Effector memory CD4-positive, alpha-beta T cell (primary cell): Measurements from ENCODE around the gene SPART.
A peak's percentile ranks its signal among the peaks of the same experiment; 100 is the strongest.

Source experiments
- DNase-seq, 3 donors: peaks; one replicate each; pipeline ENCODE4 v3.0.0-alpha.2; 2020
- H3K27ac ChIP-seq: 2 replicates; pipeline ENCODE4 v1.7.0; 2013; ENCODE audit warnings: mild to moderate bottlenecking, low read length, moderate library complexity; ENCODE audit not compliant: insufficient read depth, poor library complexity, severe bottlenecking
- H3K27me3 ChIP-seq: replicated peaks from 2 replicates; pipeline ENCODE4 v1.7.0; 2013; ENCODE audit warnings: mild to moderate bottlenecking, low read length; ENCODE audit not compliant: insufficient read depth, control insufficient read depth, poor library complexity, severe bottlenecking
- H3K36me3 ChIP-seq: 2 replicates; pipeline ENCODE4 v1.7.0; 2013; ENCODE audit warnings: mild to moderate bottlenecking, low read length, moderate library complexity; ENCODE audit not compliant: control insufficient read depth, insufficient read depth
- H3K4me1 ChIP-seq: 2 replicates; pipeline ENCODE4 v1.7.0; 2013; ENCODE audit warnings: low read length, mild to moderate bottlenecking; ENCODE audit not compliant: control insufficient read depth, insufficient read depth, poor library complexity, severe bottlenecking
- H3K4me3 ChIP-seq: 2 replicates; pipeline ENCODE4 v1.7.0; 2013; ENCODE audit warnings: low read length, low read depth, mild to moderate bottlenecking; ENCODE audit not compliant: insufficient read depth, poor library complexity, severe bottlenecking
- H3K9me3 ChIP-seq: 2 replicates; pipeline ENCODE4 v1.7.0; 2013; ENCODE audit warnings: mild to moderate bottlenecking, low read length, moderate library complexity; ENCODE audit not compliant: control insufficient read depth

The SPART gene

DNA sequence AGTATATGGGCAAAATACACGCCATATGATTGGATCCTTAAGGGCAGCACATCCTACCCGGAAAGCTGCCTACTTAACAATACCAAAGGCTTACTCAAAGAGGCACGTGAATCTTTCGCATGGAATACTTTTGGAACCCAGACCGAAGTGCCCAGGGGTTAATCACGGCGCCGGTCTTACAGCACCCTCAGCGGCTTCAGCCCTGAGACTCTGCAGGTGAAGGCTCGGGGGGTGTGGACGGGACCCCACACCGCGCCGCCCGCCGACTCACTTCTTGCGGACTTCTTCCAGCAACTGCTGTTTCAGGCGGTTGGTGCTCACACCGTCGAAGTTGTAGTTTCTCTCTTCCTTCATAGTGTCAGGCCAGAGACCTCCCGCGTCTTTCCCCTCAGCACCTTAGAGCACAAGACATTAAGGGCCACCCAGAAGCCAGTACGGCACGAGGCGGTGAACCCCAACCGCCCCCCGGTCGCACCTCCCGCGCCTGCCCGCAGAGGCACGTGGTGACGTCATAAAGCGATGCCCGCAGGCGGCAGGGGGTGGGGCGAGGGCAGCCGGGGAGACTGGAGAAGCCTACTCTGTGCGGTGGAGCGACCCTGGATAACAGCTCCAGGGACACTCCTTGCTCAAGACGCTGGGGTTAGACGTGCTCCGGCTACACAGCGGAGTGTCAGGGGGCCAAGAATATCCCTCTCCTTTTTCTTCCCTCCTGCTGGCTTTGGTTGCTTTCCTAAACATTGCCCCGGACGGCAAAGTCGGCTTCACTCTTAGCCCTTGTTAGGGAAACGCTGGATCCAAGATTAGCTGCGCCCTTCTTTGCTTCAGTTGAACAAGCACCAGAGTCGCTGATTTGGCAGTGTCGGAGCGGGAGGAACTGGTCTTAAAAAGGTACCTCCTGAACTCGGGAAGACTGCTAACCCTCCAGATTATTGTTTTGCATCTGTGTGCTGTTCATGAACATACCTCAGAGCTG lies 48.5 kb downstream of the SPART start, which contains the start of gene CCDC169:
Gene CCDC169 (minus strand): TSS at position 449 of the 973 bp plus-strand sequence. CDS start 95 bp downstream, at position 354.
- peak; percentile 30 to 50 (median 43) for DNase-seq

DNA sequence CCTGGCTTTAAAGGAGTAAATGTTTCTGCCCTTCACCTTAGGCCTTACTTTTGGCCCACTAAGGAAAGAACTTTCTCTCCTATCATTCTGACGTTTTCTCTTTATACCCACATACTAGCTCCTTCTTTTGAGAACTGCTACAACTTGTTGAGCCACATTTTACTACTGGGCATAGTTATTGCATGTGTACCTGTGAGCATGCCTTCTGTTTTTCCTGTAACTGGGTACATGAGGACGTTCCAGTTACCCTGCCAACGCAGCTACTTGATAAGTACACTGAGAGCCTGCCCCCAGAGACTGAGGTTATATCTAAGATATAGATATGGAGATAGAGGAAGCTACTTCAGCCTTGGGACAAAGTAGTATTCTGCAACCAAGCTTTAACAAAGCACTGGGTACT lies 52.1 kb downstream of the SPART start:
- Histone ChIP-seq H3K36me3 (no peaks in the 10 kb centered on the region), H3K27ac (no peak overlapping the region), H3K9me3 (no peaks in the 10 kb centered on the region), H3K27me3 (no peaks in the 10 kb centered on the region), H3K4me1 (peaks cover 5% of the 10 kb centered on the region), H3K4me3 (no peak overlapping the region)
- no peak for DNase-seq

More for the DNA sequence above, 48.5 kb downstream of the SPART start, which contains the start of gene CCDC169:
- H3K9me3 ChIP-seq, result no peaks in the 10 kb centered on the region
- H3K4me3 ChIP-seq, result peak within 1 kb of the TSS; percentile 48
- H3K27ac ChIP-seq, result no peak within 1 kb of the TSS
- H3K27me3 ChIP-seq, result no peaks in the 10 kb centered on the region
- H3K4me1 ChIP-seq, result peaks cover 5% of the 10 kb centered on the region
- no peaks in the 10 kb centered on the region for H3K36me3 ChIP-seq

DNA sequence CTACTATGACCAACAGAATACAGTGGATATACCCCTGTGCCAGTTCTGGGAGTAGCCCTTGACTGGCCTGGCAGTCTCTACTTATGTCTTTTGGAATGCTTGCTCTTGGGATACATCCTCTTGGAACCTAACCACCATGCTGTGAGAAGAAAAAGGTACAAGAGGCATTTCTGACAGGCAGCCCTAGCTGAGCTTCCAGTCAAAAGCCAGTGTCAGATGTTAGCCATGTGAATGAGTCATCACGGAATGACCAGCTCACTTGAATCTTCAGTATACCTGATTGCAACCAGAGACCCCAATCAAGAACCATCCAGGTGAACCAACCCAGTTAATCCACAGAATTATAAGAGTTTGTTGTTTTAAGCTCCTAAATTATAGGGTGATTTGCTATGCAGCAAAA lies 52.7 kb downstream of the SPART start:
- H3K4me3 ChIP-seq, result no peak overlapping the region
- no peak for DNase-seq
- H3K36me3 ChIP-seq, result no peaks in the 10 kb centered on the region
- peaks cover 5% of the 10 kb centered on the region for H3K4me1 ChIP-seq
- H3K9me3 ChIP-seq, result no peaks in the 10 kb centered on the region
- H3K27me3 ChIP-seq, result no peaks in the 10 kb centered on the region
- H3K27ac ChIP-seq, result no peak overlapping the region

DNA sequence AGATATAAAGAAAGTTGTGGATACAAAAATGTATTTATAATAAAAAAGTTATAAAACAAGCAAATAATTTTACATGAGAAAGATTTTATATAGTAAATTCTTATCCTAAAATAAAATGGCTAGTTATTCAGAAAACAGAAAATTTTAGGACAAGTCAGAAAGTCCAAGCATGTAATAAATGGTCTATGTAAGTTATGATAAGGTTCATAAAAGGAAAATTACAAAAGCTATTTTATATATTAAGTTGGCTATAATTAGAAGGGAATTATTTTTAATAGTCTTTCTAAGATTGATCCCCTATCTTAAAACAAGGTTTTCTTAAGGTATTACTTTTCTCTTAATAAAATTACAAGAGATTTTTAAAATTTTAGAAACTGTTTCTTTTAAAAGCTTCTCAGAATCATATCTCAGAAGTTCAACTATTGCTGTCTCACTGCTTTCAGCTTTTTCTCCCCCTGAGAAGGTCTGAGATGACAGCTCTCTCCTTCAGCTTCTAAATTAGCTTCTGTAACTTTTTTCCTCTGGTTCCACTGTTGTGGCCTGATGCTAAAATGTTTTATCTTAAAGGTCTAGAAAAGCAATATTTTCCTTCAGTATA lies 57.3 kb downstream of the SPART start:
- no peak for DNase-seq
- Histone ChIP-seq H3K27me3 (peaks cover 4% of the 10 kb centered on the region), H3K27ac (no peak overlapping the region), H3K36me3 (no peaks in the 10 kb centered on the region), H3K9me3 (no peaks in the 10 kb centered on the region), H3K4me1 (no peaks in the 10 kb centered on the region), H3K4me3 (no peak overlapping the region)

DNA sequence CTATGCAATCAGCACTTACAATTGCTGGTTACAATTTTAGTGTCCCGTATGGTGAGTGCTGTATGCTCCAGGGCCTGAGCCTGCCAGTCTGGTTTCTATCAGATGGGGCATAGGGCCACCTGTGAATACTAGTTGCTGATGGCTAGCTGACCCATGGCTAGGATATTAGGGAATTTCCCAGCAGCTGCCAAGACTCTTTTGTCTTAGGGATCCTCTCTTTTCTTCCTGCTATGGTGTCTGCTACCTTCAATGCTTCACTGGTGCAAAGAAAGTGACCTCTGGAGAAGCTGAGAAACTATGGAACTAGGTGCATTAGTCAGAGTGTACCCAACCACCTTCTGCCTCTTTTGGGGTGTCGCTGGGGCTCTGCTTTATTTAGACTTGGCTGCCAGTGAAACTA lies 60.2 kb downstream of the SPART start:
- no peak overlapping the region for H3K4me3 ChIP-seq
- no peak for DNase-seq
- H3K27ac ChIP-seq, result no peak overlapping the region
- peaks cover 4% of the 10 kb centered on the region for H3K27me3 ChIP-seq
- H3K36me3 ChIP-seq, result no peaks in the 10 kb centered on the region
- H3K9me3 ChIP-seq, result no peaks in the 10 kb centered on the region
- no peaks in the 10 kb centered on the region for H3K4me1 ChIP-seq

DNA sequence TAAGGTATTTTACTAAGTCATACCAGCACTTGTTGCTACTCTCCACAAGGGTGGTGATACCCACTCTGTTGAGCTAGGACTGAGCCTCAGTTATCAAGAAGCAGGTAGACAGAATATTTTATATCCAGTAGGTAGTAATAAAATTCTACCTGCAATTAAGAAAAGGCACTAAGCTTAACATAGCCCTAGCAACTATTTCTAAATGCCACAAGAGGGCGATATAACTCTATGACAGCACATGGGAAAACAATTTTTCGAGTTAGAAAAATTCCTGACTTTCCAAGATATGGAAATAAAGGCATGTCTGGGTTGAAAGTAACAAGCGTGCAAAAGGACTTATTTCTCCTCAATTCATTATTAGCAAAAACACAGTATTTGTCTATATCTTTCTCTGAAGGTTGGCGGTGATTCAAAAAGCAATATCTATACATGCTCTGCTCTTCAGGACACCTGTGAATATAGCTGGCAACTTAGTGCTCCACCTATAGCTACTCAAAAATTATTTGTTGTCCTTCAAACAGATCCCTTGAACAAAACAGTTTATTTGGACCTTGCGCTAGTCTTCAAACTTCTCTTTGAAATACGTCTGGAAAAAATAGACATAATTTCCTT lies 63.3 kb downstream of the SPART start:
- Histone ChIP-seq H3K27ac (no peak overlapping the region), H3K27me3 (peaks cover 4% of the 10 kb centered on the region), H3K36me3 (no peaks in the 10 kb centered on the region), H3K4me3 (no peak overlapping the region), H3K4me1 (no peaks in the 10 kb centered on the region), H3K9me3 (no peaks in the 10 kb centered on the region)
- DNase-seq, result no peak

DNA sequence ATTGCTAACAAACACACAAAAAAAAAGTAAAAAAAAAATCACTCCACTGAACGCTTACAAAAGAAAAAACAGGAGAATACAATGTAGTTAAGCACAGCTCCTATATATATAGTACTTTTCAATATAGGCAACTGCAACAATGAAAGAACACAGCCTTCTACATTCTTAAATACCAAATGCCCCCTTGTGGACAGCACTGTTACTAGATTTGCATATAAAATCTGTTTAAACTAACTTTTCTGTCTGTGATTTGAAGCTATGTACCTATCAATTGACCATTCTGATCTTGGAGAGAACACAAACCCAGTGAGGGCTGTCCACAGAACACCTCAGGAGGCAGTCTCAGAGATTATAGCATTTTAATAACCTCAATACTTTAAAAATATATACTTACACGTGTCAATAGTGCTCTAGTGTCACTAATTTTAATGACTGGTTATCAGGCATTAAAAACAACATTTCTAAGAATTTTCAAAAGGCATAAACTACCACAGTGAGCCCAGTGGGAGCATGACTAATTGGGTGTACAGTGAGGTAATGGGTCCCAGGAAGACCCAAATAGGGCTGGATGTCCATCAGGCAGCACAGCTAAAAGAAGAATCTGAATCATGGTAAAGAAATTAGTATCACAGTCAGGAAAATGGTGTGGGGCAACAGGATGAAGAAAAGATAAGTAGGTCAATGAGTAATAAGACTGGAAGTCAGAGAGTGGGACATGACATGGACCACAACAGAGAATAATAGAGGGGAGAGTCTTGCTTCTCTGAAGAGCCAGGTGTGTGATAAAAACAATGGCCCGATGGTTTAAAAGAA lies 70.8 kb downstream of the SPART start:
- no peak for DNase-seq
- Histone ChIP-seq H3K27ac (no peak overlapping the region), H3K9me3 (no peaks in the 10 kb centered on the region), H3K36me3 (no peaks in the 10 kb centered on the region), H3K27me3 (no peaks in the 10 kb centered on the region), H3K4me1 (no peaks in the 10 kb centered on the region), H3K4me3 (no peak overlapping the region)

DNA sequence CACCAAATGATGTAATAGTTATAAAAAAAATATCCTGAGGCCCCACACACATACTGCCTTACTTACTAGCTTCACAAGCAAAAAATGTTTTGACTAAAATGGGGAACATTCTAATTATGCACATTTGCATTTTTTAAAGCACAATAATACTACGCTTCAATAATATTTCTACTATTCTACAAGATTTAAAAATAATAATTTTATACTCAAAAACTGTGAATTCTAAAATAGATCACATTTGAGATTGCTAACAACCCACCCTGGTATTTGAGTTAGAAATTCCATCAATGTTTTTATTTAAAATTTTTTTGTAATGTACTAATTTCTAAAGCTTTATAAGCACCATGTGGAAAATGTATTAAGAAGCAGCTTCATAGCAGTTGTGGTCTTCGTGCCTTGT lies 72.8 kb downstream of the SPART start:
- H3K9me3 ChIP-seq, result no peaks in the 10 kb centered on the region
- no peaks in the 10 kb centered on the region for H3K4me1 ChIP-seq
- DNase-seq, result no peak
- H3K27me3 ChIP-seq, result no peaks in the 10 kb centered on the region
- no peaks in the 10 kb centered on the region for H3K36me3 ChIP-seq
- no peak overlapping the region for H3K4me3 ChIP-seq
- H3K27ac ChIP-seq, result no peak overlapping the region

DNA sequence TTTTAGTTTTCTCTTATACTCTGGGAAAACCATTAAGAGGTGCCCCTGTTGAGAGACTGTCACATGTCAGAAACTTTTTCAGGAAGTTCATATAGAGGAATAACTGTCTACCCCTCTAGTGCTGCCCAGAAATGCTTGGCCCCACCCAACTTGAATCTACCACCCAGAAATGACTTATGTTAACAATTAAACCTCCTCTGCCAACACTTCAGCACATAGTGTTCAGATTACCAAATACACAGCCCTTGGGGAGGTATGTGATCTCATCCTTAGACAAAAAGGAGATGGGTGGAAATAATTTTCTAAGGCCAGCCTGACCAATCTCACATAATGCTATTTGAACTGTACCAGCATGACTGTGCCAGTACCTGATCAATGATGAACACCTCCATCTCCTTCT lies 84.2 kb downstream of the SPART start:
- H3K27ac ChIP-seq, result no peak overlapping the region
- H3K4me1 ChIP-seq, result no peaks in the 10 kb centered on the region
- H3K36me3 ChIP-seq, result no peaks in the 10 kb centered on the region
- H3K9me3 ChIP-seq, result no peaks in the 10 kb centered on the region
- H3K4me3 ChIP-seq, result no peak overlapping the region
- DNase-seq, result no peak
- no peaks in the 10 kb centered on the region for H3K27me3 ChIP-seq
